NCI-H1417 (cell line): Measurements from ENCODE around the gene ATP10A.
"Not testable (repeated sequence)": the region's sequence is repeated elsewhere in the genome, so short reads cannot be mapped to it uniquely, and the experiment has no call there.

Source experiments
- DNase-seq, 3 experiments: peaks; one replicate each; lab custom pipeline; 2025; lab: John Stamatoyannopoulos, UW

Gene ATP10A

GRCh38 chr15:25859838-25860645, 3.1 kb downstream of the ATP10A start:
- no peak for DNase-seq

GRCh38 chr15:25858952-25859760, 4.0 kb downstream of the ATP10A start:
- no peak for DNase-seq

- not testable (repeated sequence) for DNase-seq
Observed at GRCh38 chr15:25856059-25856458, 7.1 kb downstream of the ATP10A start.

- no peak for DNase-seq
Observed at GRCh38 chr15:25852661-25853524, 10.2 kb downstream of the ATP10A start.

GRCh38 chr15:25852027-25852426, 11.1 kb downstream of the ATP10A start:
- no peak for DNase-seq

- no peak for DNase-seq
Observed at GRCh38 chr15:25850154-25851111, 12.7 kb downstream of the ATP10A start.

GRCh38 chr15:25849157-25849921, 13.8 kb downstream of the ATP10A start:
- no peak for DNase-seq

- DNase-seq: no peak
Observed at GRCh38 chr15:25848784-25849156, 14.4 kb downstream of the ATP10A start.

GRCh38 chr15:25848325-25848724, 14.8 kb downstream of the ATP10A start:
- no peak for DNase-seq

- no peak for DNase-seq
Observed at GRCh38 chr15:25847051-25847450, 16.1 kb downstream of the ATP10A start.

GRCh38 chr15:25846377-25846776, 16.8 kb downstream of the ATP10A start:
- DNase-seq: no peak

- no peak for DNase-seq
Observed at GRCh38 chr15:25844981-25845680, 18.0 kb downstream of the ATP10A start.

GRCh38 chr15:25844542-25844941, 18.6 kb downstream of the ATP10A start:
- no peak for DNase-seq

GRCh38 chr15:25844076-25844475, 19.1 kb downstream of the ATP10A start:
- no peak for DNase-seq

- DNase-seq: no peak
Observed at GRCh38 chr15:25839638-25840156, 23.4 kb downstream of the ATP10A start.

- DNase-seq: no peak
Observed at GRCh38 chr15:25838871-25839195, 24.3 kb downstream of the ATP10A start.

- no peak for DNase-seq
Observed at GRCh38 chr15:25838191-25838870, 24.8 kb downstream of the ATP10A start.

GRCh38 chr15:25832158-25832557, 31.0 kb downstream of the ATP10A start:
- DNase-seq: no peak

- DNase-seq: no peak
Observed at GRCh38 chr15:25830844-25831451, 32.2 kb downstream of the ATP10A start.
